ENCODE measurements around the gene CIAO1. TPM values are rescaled to one million over a fixed set of nuclear protein-coding genes. Genes with fewer than 3 reads are reported as not detected.
A peak's percentile ranks its signal among the peaks of the same experiment; 100 is the strongest.

Gene CIAO1
- total RNA-seq, 1 donor from 2014 or later: 58.6 TPM

DNA sequence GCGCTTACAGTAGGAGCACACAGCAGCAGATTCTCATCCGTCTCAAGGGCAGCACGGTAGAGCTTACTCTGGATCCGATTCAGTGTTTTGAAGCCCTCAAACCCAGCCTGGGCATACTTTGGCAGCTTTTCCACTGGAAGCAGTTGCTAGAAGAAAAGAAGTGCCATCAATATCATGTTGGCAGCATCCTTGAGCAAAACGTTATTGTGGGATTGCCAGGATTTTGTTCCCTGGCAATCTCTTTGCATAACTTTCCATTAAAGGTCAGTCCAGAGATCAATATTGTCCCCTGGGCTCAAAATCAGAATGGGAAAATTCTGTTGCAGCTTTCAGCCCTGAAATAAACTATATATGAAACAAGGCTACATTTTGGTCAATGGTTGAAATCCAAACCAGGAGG lies 30.9 kb downstream of the CIAO1 start:
- H3K4me3 Mint-ChIP-seq (ENCODE audit: unreplicated experiment): no peak overlapping the region
- no peaks in the 10 kb centered on the region for H3K9me3 Mint-ChIP-seq (ENCODE audit: unreplicated experiment)
- Histone ChIP-seq H3K4me3 (ENCODE audit: insufficient read depth, low read depth, low read length) (no peak overlapping the region), H3K4me1 (ENCODE audit: insufficient read depth, low read length) (no peaks in the 10 kb centered on the region), H3K27ac (ENCODE audit: low read depth, low read length) (no peak overlapping the region), H3K79me2 (ENCODE audit: insufficient read depth, low read length) (peaks cover 12% of the 10 kb centered on the region), H3K36me3 (ENCODE audit: insufficient read depth, low read length) (peaks cover 77% of the 10 kb centered on the region), H3K9me3 (ENCODE audit: insufficient read depth, low read depth, low read length) (no peaks in the 10 kb centered on the region), H2AFZ (ENCODE audit: low read depth, low read length) (no peak overlapping the region), H3K27me3 (ENCODE audit: insufficient read depth, low read length) (no peaks in the 10 kb centered on the region), H4K20me1 (ENCODE audit: insufficient read depth, low read length) (peaks cover 27% of the 10 kb centered on the region), H3K4me2 (ENCODE audit: low read length) (no peak overlapping the region), H3K9ac (ENCODE audit: low read length) (no peak overlapping the region)
- no peaks in the 10 kb centered on the region for H3K27me3 Mint-ChIP-seq (ENCODE audit: low read depth, unreplicated experiment)
- no peak for DNase-seq (ENCODE audit: low read depth)
- peaks cover 6% of the 10 kb centered on the region for H3K36me3 Mint-ChIP-seq (ENCODE audit: low read depth, unreplicated experiment)
- FAIRE-seq: no peak
- TF ChIP-seq, protein P1, sequence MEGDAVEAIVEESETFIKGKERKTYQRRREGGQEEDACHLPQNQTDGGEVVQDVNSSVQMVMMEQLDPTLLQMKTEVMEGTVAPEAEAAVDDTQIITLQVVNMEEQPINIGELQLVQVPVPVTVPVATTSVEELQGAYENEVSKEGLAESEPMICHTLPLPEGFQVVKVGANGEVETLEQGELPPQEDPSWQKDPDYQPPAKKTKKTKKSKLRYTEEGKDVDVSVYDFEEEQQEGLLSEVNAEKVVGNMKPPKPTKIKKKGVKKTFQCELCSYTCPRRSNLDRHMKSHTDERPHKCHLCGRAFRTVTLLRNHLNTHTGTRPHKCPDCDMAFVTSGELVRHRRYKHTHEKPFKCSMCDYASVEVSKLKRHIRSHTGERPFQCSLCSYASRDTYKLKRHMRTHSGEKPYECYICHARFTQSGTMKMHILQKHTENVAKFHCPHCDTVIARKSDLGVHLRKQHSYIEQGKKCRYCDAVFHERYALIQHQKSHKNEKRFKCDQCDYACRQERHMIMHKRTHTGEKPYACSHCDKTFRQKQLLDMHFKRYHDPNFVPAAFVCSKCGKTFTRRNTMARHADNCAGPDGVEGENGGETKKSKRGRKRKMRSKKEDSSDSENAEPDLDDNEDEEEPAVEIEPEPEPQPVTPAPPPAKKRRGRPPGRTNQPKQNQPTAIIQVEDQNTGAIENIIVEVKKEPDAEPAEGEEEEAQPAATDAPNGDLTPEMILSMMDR (IDR thresholded peaks at IDR 0.05; ENCODE audit: insufficient read depth, low read depth, low read length): no peak
- no peak for TF ChIP-seq EZH2 (IDR thresholded peaks at IDR 0.05; ENCODE audit: insufficient read depth, low read length)
- H3K27ac Mint-ChIP-seq (ENCODE audit: unreplicated experiment): no peak overlapping the region
- no peaks in the 10 kb centered on the region for H3K4me1 Mint-ChIP-seq (ENCODE audit: low read depth, unreplicated experiment)

DNA sequence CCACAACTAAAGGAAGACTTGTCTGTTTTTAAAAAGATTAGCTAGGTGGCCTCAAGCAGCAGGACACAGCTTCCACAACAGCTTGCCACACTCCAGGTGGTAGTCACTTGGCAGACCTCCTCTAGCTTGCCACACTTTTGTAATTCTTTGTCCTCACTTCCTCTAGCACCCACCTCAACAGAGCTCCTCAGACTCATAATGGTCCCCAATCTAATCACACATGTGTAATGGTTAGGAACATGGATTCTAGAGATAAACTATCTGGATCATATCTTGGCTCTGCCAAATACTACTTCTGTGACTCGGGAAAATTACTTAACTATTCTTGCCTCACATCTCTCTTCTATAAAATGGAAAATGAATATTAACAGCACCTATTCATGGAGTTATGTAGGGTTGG lies 35.8 kb downstream of the CIAO1 start:
- Histone ChIP-seq H3K9me3 (ENCODE audit: insufficient read depth, low read depth, low read length) (no peaks in the 10 kb centered on the region), H3K4me1 (ENCODE audit: insufficient read depth, low read length) (peaks cover 12% of the 10 kb centered on the region), H3K27ac (ENCODE audit: low read depth, low read length) (no peak overlapping the region), H3K9ac (ENCODE audit: low read length) (no peak overlapping the region), H3K4me2 (ENCODE audit: low read length) (no peak overlapping the region), H3K27me3 (ENCODE audit: insufficient read depth, low read length) (no peaks in the 10 kb centered on the region), H2AFZ (ENCODE audit: low read depth, low read length) (no peak overlapping the region), H4K20me1 (ENCODE audit: insufficient read depth, low read length) (peaks cover 33% of the 10 kb centered on the region), H3K79me2 (ENCODE audit: insufficient read depth, low read length) (peaks cover 46% of the 10 kb centered on the region), H3K36me3 (ENCODE audit: insufficient read depth, low read length) (peaks cover 56% of the 10 kb centered on the region), H3K4me3 (ENCODE audit: insufficient read depth, low read depth, low read length) (no peak overlapping the region)
- H3K4me3 Mint-ChIP-seq (ENCODE audit: unreplicated experiment): no peak overlapping the region
- FAIRE-seq (no peak), DNase-seq (ENCODE audit: low read depth) (no peak)
- H3K9me3 Mint-ChIP-seq (ENCODE audit: unreplicated experiment): no peaks in the 10 kb centered on the region
- no peak overlapping the region for H3K27ac Mint-ChIP-seq (ENCODE audit: unreplicated experiment)
- peaks cover 4% of the 10 kb centered on the region for H3K36me3 Mint-ChIP-seq (ENCODE audit: low read depth, unreplicated experiment)
- TF ChIP-seq, protein P1 (IDR thresholded peaks at IDR 0.05; ENCODE audit: insufficient read depth, low read depth, low read length): no peak
- TF ChIP-seq EZH2 (IDR thresholded peaks at IDR 0.05; ENCODE audit: insufficient read depth, low read length): no peak
- H3K27me3 Mint-ChIP-seq (ENCODE audit: low read depth, unreplicated experiment): no peaks in the 10 kb centered on the region
- peaks cover 16% of the 10 kb centered on the region for H3K4me1 Mint-ChIP-seq (ENCODE audit: low read depth, unreplicated experiment)

DNA sequence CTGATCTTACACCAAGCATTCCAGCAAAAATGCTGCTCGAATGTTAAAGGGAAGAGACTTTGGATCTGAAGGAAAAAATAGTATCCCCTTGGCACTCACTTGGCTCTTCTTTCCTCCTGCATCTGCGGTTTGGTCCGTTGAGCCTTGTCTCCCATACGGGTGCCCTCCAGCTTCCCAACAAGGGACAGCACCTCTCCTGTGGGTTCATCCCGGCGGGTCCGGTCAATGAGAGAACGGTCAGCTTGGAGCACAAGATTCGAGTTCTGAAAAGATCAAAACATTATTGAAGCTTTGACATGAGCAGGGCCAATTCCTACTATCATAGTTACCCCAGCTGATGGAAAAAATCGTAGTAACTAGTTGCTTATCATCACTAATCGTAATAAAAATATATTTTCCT lies 38.6 kb downstream of the CIAO1 start:
- peak overlapping the region; percentile 99 for H3K4me3 ChIP-seq (ENCODE audit: insufficient read depth, low read depth, low read length)
- H3K27ac Mint-ChIP-seq (ENCODE audit: unreplicated experiment): no peak overlapping the region
- no peaks in the 10 kb centered on the region for H3K27me3 Mint-ChIP-seq (ENCODE audit: low read depth, unreplicated experiment)
- H3K9me3 Mint-ChIP-seq (ENCODE audit: unreplicated experiment): no peaks in the 10 kb centered on the region
- peak overlapping the region; percentile 96 for H3K9ac ChIP-seq (ENCODE audit: low read length)
- FAIRE-seq (no peak), DNase-seq (ENCODE audit: low read depth) (no peak)
- H3K27me3 ChIP-seq (ENCODE audit: insufficient read depth, low read length): no peaks in the 10 kb centered on the region
- peaks cover 29% of the 10 kb centered on the region for H3K36me3 ChIP-seq (ENCODE audit: insufficient read depth, low read length)
- peaks cover 27% of the 10 kb centered on the region for H4K20me1 ChIP-seq (ENCODE audit: insufficient read depth, low read length)
- peaks cover 46% of the 10 kb centered on the region for H3K79me2 ChIP-seq (ENCODE audit: insufficient read depth, low read length)
- peaks cover 4% of the 10 kb centered on the region for H3K36me3 Mint-ChIP-seq (ENCODE audit: low read depth, unreplicated experiment)
- TF ChIP-seq, protein P1 (IDR thresholded peaks at IDR 0.05; ENCODE audit: insufficient read depth, low read depth, low read length): no peak
- no peak for TF ChIP-seq EZH2 (IDR thresholded peaks at IDR 0.05; ENCODE audit: insufficient read depth, low read length)
- H3K4me3 Mint-ChIP-seq (ENCODE audit: unreplicated experiment): peak overlapping the region; percentile 99
- H3K9me3 ChIP-seq (ENCODE audit: insufficient read depth, low read depth, low read length): no peaks in the 10 kb centered on the region
- H3K4me1 ChIP-seq (ENCODE audit: insufficient read depth, low read length): peaks cover 12% of the 10 kb centered on the region
- no peak overlapping the region for H3K27ac ChIP-seq (ENCODE audit: low read depth, low read length)
- peaks cover 16% of the 10 kb centered on the region for H3K4me1 Mint-ChIP-seq (ENCODE audit: low read depth, unreplicated experiment)
- H3K4me2 ChIP-seq (ENCODE audit: low read length): peak overlapping the region; percentile 98
- H2AFZ ChIP-seq (ENCODE audit: low read depth, low read length): no peak overlapping the region

Measured in astrocyte (in vitro differentiated cells and primary cell).